K562 (cell line): ENCODE results near the gene GRIN2D. TPM values are rescaled to one million over a fixed set of nuclear protein-coding genes. Genes with fewer than 3 reads are reported as not detected.
A peak's percentile ranks its signal among the peaks of the same experiment; 100 is the strongest.

Experiments used
- ARID1B ChIP-seq: fragments of 450-650 bp; IDR thresholded peaks from 2 replicates; pipeline ENCODE4 v1.6.1; 2016; ENCODE audit warnings: antibody characterized with exemption, mild to moderate bottlenecking, inconsistent platforms
- BHLHE40 ChIP-seq: IDR thresholded peaks from 2 replicates; pipeline ENCODE4 v1.6.1; 2011; ENCODE audit warnings: low read length, improper control_type of control experiment
- CREM ChIP-seq: IDR thresholded peaks from 2 replicates; pipeline ENCODE4 v1.6.1; 2014; ENCODE audit warnings: antibody characterized with exemption, low read depth
- CTBP1 ChIP-seq: fragments of 450-650 bp; IDR thresholded peaks from 2 replicates; pipeline ENCODE4 v1.6.1; 2016; ENCODE audit warnings: borderline replicate concordance
- EZH2 ChIP-seq: IDR thresholded peaks from 2 replicates; pipeline ENCODE4 v1.6.1; 2012; ENCODE audit warnings: low read depth, mild to moderate bottlenecking, inconsistent platforms, low read length, borderline replicate concordance
- MAZ ChIP-seq, 2 experiments: fragments of 450-650 bp in 1 of 2; sonication (generic) in 1 of 2; formaldehyde crosslinking; IDR thresholded peaks in 1 of 2; conservative IDR thresholded peaks in 1 of 2; 2 replicates each; pipeline versions ENCODE4 v1.4.0 to v1.5.0; 2020; ENCODE audit warnings: mild to moderate bottlenecking in 1 of 2, missing genetic modification reagents in 1 of 2
- NFIC ChIP-seq: fragments of 450-650 bp; IDR thresholded peaks from 2 replicates; pipeline ENCODE4 v1.6.1; 2017; ENCODE audit warnings: mild to moderate bottlenecking, inconsistent platforms
- OTX1 ChIP-seq: fragments of 450-650 bp; formaldehyde crosslinking; IDR thresholded peaks from 2 replicates; pipeline ENCODE4 v1.4.0; 2022; ENCODE audit warnings: mild to moderate bottlenecking
- POLR2AphosphoS2 ChIP-seq: IDR thresholded peaks from 2 replicates; pipeline ENCODE4 v1.6.1; 2012; ENCODE audit warnings: low read length, improper control_type of control experiment
- PPARD ChIP-seq: fragments of 250-450 bp; sonication (Bioruptor Pico); IDR thresholded peaks from 2 replicates; pipeline ENCODE4 v1.8.0; 2022; ENCODE audit warnings: inconsistent platforms, mild to moderate bottlenecking, moderate library complexity
- SMARCA5 ChIP-seq: fragments of 450-650 bp; IDR thresholded peaks from 2 replicates; pipeline ENCODE4 v1.6.1; 2016
- YY1 ChIP-seq, 3 experiments: IDR thresholded peaks; 2 replicates each; pipeline ENCODE4 v1.6.1; 2011; ENCODE audit warnings: low read length in 2 of 3, mild to moderate bottlenecking in 2 of 3, moderate library complexity in 2 of 3, borderline replicate concordance in 1 of 3, control low read depth in 1 of 3, low read depth in 1 of 3; ENCODE audit not compliant: insufficient read depth in 3 of 3, insufficient replicate concordance in 2 of 3, control insufficient read depth in 1 of 3, insufficient read length in 1 of 3; ENCODE audit errors: extremely low read depth in 1 of 3
- polyA plus RNA-seq, 8 experiments: library from polyadenylated mRNA; depleted of rRNA in 4 of 8; stranded (reverse) in 5 of 8; unstranded in 3 of 8; fragments of >200 nt; fragmentation: Nextera tagmentation in 2 of 8; fragmentation: Illumina TruSeq in 1 of 8; extraction: Ambion mirVana in 2 of 8; extraction: Trizol in 1 of 8; gene quantifications; 2 replicates each; pipeline versions ENCODE4 v1.2.1 to v1.2.3, GENCODE V29; 2011 to 2014; ENCODE audit warnings: inconsistent platforms in 1 of 8, missing spikeins in 1 of 8
- total RNA-seq, 7 experiments: library from RNA; depleted of rRNA in 6 of 7; stranded (reverse); fragments of >200 nt in 6 of 7; fragmentation: Illumina TruSeq in 2 of 7; extraction: Trizol in 2 of 7; gene quantifications; 2 replicates each; pipeline versions ENCODE4 v1.2.1 to v1.2.3, GENCODE V29; 2011 to 2021; ENCODE audit warnings: low replicate concordance in 1 of 7
- TF ChIP-seq, protein P1 (sequence below): fragments of 250-450 bp; sonication (Bioruptor Pico); IDR thresholded peaks from 2 replicates; pipeline ENCODE4 v1.4.0; 2020; ENCODE audit warnings: mild to moderate bottlenecking
- TF ChIP-seq, protein P2 (sequence below): fragments of 450-650 bp; formaldehyde crosslinking; conservative IDR thresholded peaks from 2 replicates; pipeline ENCODE4 v1.4.0; 2022; ENCODE audit warnings: mild to moderate bottlenecking, missing genetic modification characterization
- TF ChIP-seq, protein P3 (sequence below): fragments of 200-800 bp; sonication (Bioruptor generic); IDR thresholded peaks from 2 replicates; pipeline ENCODE4 v1.6.1; 2017; ENCODE audit warnings: missing genetic modification characterization, missing compliant biosample characterization
- TF ChIP-seq, protein P4 (sequence below): fragments of 450-650 bp; formaldehyde crosslinking; IDR thresholded peaks from 2 replicates; pipeline ENCODE4 v1.4.0; 2022; ENCODE audit warnings: mild to moderate bottlenecking, moderate library complexity

GRIN2D gene
- total and polyA plus RNA-seq, 9 of the 15 experiments (the other 6 are each of a cell fraction or from before 2014, with no cell fraction given), result 0.32 to 31.5 (median 1.8) TPM

DNA sequence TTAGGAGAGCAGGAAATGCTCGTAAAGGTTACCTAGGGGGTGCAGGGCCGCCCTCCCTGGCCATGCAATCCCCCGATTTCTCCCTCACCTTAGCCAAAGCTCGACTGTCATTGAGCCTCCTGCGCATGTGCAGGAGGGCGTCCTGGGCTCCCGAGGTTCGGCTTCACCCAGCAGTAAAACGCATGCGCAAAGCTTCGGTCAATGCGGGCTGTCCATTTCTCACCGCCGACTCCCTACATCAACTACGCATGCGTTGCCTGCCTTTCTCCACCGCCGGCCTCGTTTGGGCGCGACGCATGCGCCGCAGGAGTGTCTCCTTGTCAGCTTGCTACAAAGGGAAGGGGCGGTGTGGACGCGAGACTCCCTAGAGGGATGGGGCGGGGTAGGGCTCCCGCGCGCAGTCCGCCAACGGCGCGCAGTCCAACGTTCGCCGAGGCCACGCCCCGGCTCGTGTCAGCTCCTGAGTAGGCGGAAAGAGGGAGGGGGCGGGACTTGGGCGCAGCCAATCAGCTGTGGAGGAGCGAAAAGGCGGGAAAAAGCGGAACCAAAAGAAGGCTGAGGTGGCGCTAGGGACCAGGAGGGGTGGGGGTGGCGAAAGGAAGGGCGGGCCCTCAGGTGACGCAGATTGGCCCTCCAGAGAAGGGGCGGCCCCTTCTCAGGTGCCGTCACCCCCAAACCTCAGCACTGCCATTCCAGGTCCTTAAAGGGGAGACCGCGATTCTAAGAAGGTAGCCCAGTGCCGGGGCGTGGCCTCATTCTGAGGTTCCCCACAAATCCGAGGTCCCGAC, 29.5 kb upstream of the GRIN2D start, which contains the start of the genes SYNGR4 and TMEM143 (continued):
- TF ChIP-seq CTBP1 (peak; percentile 25; the same call in 1 of the 2 replicates), MAZ (CRISPR knock-in tag; conservative IDR thresholded peaks at IDR 0.05 in 1 of 2, IDR thresholded peaks at IDR 0.05 in 1 of 2) (peak; percentile 67 to 86; a peak in 3 of 4 replicates), BHLHE40 (peak; percentile 95), EZH2 (no peak), OTX1 (CRISPR knock-in tag) (no peak), PPARD (CRISPR knock-in tag) (no peak), ARID1B (no peak), YY1 (IDR thresholded peaks at IDR 0.05; ENCODE audit: borderline replicate concordance in 1 of 3, control insufficient read depth in 1 of 3, extremely low read depth in 1 of 3, insufficient read depth in 3 of 3, insufficient read length in 1 of 3, insufficient replicate concordance in 2 of 3, low read depth in 1 of 3, low read length in 2 of 3) (peak in 2 of 3 experiments; percentile 42 to 48), CREM (peak; percentile 82), NFIC (peak; percentile 84), POLR2AphosphoS2 (no peak), SMARCA5 (no peak)
- TF ChIP-seq, protein P1, sequence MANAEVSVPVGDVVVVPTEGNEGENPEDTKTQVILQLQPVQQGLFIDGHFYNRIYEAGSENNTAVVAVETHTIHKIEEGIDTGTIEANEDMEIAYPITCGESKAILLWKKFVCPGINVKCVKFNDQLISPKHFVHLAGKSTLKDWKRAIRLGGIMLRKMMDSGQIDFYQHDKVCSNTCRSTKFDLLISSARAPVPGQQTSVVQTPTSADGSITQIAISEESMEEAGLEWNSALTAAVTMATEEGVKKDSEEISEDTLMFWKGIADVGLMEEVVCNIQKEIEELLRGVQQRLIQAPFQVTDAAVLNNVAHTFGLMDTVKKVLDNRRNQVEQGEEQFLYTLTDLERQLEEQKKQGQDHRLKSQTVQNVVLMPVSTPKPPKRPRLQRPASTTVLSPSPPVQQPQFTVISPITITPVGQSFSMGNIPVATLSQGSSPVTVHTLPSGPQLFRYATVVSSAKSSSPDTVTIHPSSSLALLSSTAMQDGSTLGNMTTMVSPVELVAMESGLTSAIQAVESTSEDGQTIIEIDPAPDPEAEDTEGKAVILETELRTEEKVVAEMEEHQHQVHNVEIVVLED (CRISPR knock-in tag), result peak; percentile 68
- TF ChIP-seq, protein P2, sequence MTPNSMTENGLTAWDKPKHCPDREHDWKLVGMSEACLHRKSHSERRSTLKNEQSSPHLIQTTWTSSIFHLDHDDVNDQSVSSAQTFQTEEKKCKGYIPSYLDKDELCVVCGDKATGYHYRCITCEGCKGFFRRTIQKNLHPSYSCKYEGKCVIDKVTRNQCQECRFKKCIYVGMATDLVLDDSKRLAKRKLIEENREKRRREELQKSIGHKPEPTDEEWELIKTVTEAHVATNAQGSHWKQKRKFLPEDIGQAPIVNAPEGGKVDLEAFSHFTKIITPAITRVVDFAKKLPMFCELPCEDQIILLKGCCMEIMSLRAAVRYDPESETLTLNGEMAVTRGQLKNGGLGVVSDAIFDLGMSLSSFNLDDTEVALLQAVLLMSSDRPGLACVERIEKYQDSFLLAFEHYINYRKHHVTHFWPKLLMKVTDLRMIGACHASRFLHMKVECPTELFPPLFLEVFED (CRISPR knock-in tag), result 0 out of 2 replicates have a peak, but pooled peaks have one; percentile 8
- TF ChIP-seq, protein P3, sequence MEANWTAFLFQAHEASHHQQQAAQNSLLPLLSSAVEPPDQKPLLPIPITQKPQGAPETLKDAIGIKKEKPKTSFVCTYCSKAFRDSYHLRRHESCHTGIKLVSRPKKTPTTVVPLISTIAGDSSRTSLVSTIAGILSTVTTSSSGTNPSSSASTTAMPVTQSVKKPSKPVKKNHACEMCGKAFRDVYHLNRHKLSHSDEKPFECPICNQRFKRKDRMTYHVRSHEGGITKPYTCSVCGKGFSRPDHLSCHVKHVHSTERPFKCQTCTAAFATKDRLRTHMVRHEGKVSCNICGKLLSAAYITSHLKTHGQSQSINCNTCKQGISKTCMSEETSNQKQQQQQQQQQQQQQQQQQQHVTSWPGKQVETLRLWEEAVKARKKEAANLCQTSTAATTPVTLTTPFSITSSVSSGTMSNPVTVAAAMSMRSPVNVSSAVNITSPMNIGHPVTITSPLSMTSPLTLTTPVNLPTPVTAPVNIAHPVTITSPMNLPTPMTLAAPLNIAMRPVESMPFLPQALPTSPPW (CRISPR knock-in tag), result peak; percentile 85
- TF ChIP-seq, protein P4, sequence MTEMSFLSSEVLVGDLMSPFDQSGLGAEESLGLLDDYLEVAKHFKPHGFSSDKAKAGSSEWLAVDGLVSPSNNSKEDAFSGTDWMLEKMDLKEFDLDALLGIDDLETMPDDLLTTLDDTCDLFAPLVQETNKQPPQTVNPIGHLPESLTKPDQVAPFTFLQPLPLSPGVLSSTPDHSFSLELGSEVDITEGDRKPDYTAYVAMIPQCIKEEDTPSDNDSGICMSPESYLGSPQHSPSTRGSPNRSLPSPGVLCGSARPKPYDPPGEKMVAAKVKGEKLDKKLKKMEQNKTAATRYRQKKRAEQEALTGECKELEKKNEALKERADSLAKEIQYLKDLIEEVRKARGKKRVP, result no peak; the same call in 1 of the 2 replicates
